SH-SY5Y (cell line): ENCODE results near the gene PARP9.

Experiments
- GATA2 ChIP-seq: IDR thresholded peaks from 2 replicates; pipeline ENCODE4 v1.6.1; 2011; ENCODE audit warnings: mild to moderate bottlenecking, low read depth, low read length
- GATA3 ChIP-seq: IDR thresholded peaks from 2 replicates; pipeline ENCODE4 v1.6.1; 2011; ENCODE audit warnings: low read depth, mild to moderate bottlenecking, low read length, moderate library complexity

The PARP9 gene

GRCh38 chr3:122555275-122556071 lies 8.6 kb downstream of the PARP9 start:
- TF ChIP-seq GATA2 (no peak), GATA3 (no peak)

- TF ChIP-seq GATA3 (no peak), GATA2 (no peak)
Measured at GRCh38 chr3:122553171-122553570, 10.9 kb downstream of the PARP9 start.

GRCh38 chr3:122548619-122549018 lies 15.5 kb downstream of the PARP9 start:
- TF ChIP-seq GATA2 (no peak), GATA3 (no peak)

GRCh38 chr3:122548076-122548475 lies 16.0 kb downstream of the PARP9 start:
- TF ChIP-seq GATA2 (no peak), GATA3 (no peak)

- no peak for TF ChIP-seq GATA2
- no peak for TF ChIP-seq GATA3
Measured at GRCh38 chr3:122546151-122546550, 17.9 kb downstream of the PARP9 start.

GRCh38 chr3:122538956-122539490 lies 25.1 kb downstream of the PARP9 start:
- TF ChIP-seq GATA2 (no peak), GATA3 (no peak)

- TF ChIP-seq GATA2 (no peak), GATA3 (no peak)
Measured at GRCh38 chr3:122536632-122537001, 27.5 kb downstream of the PARP9 start.

- TF ChIP-seq GATA3 (no peak), GATA2 (no peak)
Measured at GRCh38 chr3:122535964-122536631, 28.0 kb downstream of the PARP9 start.

GRCh38 chr3:122533931-122534334 lies 30.2 kb downstream of the PARP9 start:
- TF ChIP-seq GATA3, result no peak
- no peak for TF ChIP-seq GATA2

- TF ChIP-seq GATA3 (no peak), GATA2 (no peak)
Measured at GRCh38 chr3:122533480-122533879, 30.6 kb downstream of the PARP9 start.

GRCh38 chr3:122530164-122530563 lies 33.9 kb downstream of the PARP9 start:
- TF ChIP-seq GATA3 (no peak), GATA2 (no peak)

GRCh38 chr3:122523317-122523716 lies 40.8 kb downstream of the PARP9 start:
- TF ChIP-seq GATA2, result no peak

- TF ChIP-seq GATA2 (no peak), GATA3 (no peak)
Measured at GRCh38 chr3:122520861-122521260, 43.2 kb downstream of the PARP9 start.

- TF ChIP-seq GATA2, result no peak
- no peak for TF ChIP-seq GATA3
Measured at GRCh38 chr3:122519693-122520092, 44.4 kb downstream of the PARP9 start.

GRCh38 chr3:122516846-122517360 lies 47.2 kb downstream of the PARP9 start:
- no peak for TF ChIP-seq GATA3
- TF ChIP-seq GATA2, result no peak

- TF ChIP-seq GATA3, result no peak
- no peak for TF ChIP-seq GATA2
Measured at GRCh38 chr3:122515870-122516269, 48.2 kb downstream of the PARP9 start.
